Breast epithelium (tissue), 4 donors: Measurements from ENCODE around the gene SEPTIN11. TPM values are rescaled to one million over a fixed set of nuclear protein-coding genes. Genes with fewer than 3 reads are reported as not detected.
"Not testable (repeated sequence)": the region's sequence is repeated elsewhere in the genome, so short reads cannot be mapped to it uniquely, and the experiment has no call there.

Experiments
- DNase-seq, 2 donors: peaks; one replicate each; pipeline ENCODE4 v3.0.0-alpha.2; 2019; ENCODE audit warnings: low spot score in 2 of 2
- H3K27ac ChIP-seq, 2 donors: fragments of 200-600 bp; sonication (generic) in 1 of 2; one replicate each; pipeline ENCODE4 v1.5.1; 2016 to 2019; ENCODE audit warnings: mild to moderate bottlenecking in 1 of 2
- H3K27me3 ChIP-seq, 2 donors: fragments of 200-600 bp; sonication (generic) in 1 of 2; one replicate each; pipeline versions ENCODE4 v1.5.1 to v1.6.0; 2017 to 2019; ENCODE audit warnings: control low read depth in 1 of 2, mild to moderate bottlenecking in 1 of 2
- H3K36me3 ChIP-seq: fragments of 200-600 bp; one replicate; pipeline ENCODE4 v1.5.1; 2019
- H3K4me1 ChIP-seq, 2 donors: fragments of 200-600 bp; sonication (generic); one replicate each; pipeline ENCODE4 v1.5.1; 2016 to 2019; ENCODE audit warnings: control low read depth in 1 of 2
- H3K4me3 ChIP-seq, 3 donors: fragments of 200-600 bp; sonication (generic); 1 replicate in 2 of 3; 2 replicates in 1 of 3; pipeline ENCODE4 v1.5.1; 2016 to 2019; ENCODE audit warnings: mild to moderate bottlenecking in 3 of 3, moderate library complexity in 2 of 3
- H3K9me3 ChIP-seq, 2 donors: fragments of 200-600 bp; sonication (generic) in 1 of 2; one replicate each; pipeline ENCODE4 v1.5.1; 2016 to 2019; ENCODE audit warnings: control low read depth in 1 of 2
- POLR2A ChIP-seq: fragments of 450-650 bp; IDR thresholded peaks from one replicate; pipeline ENCODE4 v1.6.1; 2016; ENCODE audit warnings: antibody characterized with exemption, mild to moderate bottlenecking, moderate library complexity
- POLR2AphosphoS5 ChIP-seq, 3 donors: sonication (generic); formaldehyde crosslinking; IDR thresholded peaks; one replicate each; pipeline ENCODE4 v1.6.1; 2017; ENCODE audit warnings: antibody characterized with exemption in 3 of 3
- intact Hi-C: fragments of 100-400 bp; cut with DNase I; formaldehyde crosslinking; loops from one replicate; pipeline ENCODE4 v1.15.1; 2023; ENCODE audit warnings: low total_unique reads
- total RNA-seq, 3 donors: library from RNA; depleted of rRNA; stranded (reverse); fragments of >200 nt; gene quantifications; one replicate each; pipeline ENCODE4 v1.1.0, GENCODE V29; 2016
- TF ChIP-seq, protein P1 (sequence below), 3 donors: fragments of 450-650 bp; IDR thresholded peaks; one replicate each; pipeline ENCODE4 v1.5.1; 2016 to 2017; ENCODE audit warnings: antibody characterized with exemption in 3 of 3, mild to moderate bottlenecking in 3 of 3, moderate library complexity in 3 of 3

The SEPTIN11 gene
- total RNA-seq, 3 donors from 2014 or later = 78.6 to 362 (median 329) TPM

DNA sequence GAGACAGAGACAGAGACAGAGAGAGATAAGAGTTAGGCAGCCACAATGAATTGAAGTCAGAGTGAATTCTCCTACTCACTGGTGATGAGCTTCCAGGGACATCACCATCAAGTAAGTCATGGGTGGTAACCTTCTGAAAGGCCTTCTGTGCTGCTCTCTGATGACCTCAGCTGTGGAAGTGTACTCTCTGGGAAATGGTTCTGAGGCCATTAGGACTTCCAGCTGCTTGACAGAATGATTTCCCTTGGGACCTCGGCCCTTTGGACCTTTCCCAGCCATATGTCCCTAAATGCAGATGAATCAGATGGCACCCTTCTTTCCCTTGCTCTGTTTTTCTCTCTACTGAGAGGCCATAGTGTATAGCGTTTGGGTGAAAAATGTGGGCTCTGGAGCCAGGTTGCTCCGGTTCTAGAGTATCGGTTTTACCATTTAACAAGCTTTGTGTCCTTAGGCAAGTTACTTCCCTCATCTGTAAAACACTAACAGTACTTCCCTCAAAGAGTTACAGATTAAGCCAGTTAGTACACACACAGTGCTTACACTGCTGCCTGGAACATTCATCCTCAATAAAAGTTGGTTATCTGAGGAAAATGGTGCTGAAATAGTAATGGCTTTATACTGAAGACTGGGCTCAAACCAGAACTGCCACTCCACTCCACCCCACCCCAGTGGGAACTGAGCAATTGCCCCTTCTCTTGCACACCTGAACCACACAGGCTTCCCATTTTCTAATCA is 7.6 kb downstream of the SEPTIN11 start:
- TF ChIP-seq, protein P1, sequence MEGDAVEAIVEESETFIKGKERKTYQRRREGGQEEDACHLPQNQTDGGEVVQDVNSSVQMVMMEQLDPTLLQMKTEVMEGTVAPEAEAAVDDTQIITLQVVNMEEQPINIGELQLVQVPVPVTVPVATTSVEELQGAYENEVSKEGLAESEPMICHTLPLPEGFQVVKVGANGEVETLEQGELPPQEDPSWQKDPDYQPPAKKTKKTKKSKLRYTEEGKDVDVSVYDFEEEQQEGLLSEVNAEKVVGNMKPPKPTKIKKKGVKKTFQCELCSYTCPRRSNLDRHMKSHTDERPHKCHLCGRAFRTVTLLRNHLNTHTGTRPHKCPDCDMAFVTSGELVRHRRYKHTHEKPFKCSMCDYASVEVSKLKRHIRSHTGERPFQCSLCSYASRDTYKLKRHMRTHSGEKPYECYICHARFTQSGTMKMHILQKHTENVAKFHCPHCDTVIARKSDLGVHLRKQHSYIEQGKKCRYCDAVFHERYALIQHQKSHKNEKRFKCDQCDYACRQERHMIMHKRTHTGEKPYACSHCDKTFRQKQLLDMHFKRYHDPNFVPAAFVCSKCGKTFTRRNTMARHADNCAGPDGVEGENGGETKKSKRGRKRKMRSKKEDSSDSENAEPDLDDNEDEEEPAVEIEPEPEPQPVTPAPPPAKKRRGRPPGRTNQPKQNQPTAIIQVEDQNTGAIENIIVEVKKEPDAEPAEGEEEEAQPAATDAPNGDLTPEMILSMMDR (IDR thresholded peaks at IDR 0.05) = no peak
- TF ChIP-seq POLR2A = no peak
- no peak for TF ChIP-seq POLR2AphosphoS5 (IDR thresholded peaks at IDR 0.05)
- intact Hi-C loops = no loop called here
- Histone ChIP-seq H3K9me3 (no peaks in the 10 kb centered on the region), H3K27me3 (no peaks in the 10 kb centered on the region), H3K4me3 (no peak overlapping the region), H3K27ac (peak overlapping the region in 1 of 2 donors; percentile 29), H3K36me3 (no peaks in the 10 kb centered on the region), H3K4me1 (no peaks in the 10 kb centered on the region)
- DNase-seq = no peak

DNA sequence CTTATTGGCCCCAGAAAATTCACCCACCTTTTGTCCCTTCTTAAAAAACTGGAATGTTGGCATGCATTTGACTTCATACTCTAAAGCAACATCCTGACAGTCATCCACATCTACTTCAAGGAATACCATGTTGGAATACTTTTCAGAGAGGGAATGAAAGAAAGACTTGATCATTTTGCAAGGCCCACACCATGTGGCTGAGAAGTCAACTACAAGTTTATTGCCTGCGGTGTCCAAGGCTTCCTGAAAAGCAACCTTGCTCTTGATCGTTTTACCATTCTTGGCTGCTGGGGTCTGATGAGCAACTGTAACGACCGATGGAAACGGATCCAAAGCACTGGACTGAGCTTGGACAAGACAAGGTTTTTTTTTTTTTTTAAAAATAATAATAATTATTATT is 9.3 kb downstream of the SEPTIN11 start:
- H3K27me3 ChIP-seq = no peaks in the 10 kb centered on the region
- intact Hi-C loops = no loop called here
- H3K4me1 ChIP-seq = no peaks in the 10 kb centered on the region
- H3K36me3 ChIP-seq = no peaks in the 10 kb centered on the region
- no peak overlapping the region for H3K4me3 ChIP-seq
- no peaks in the 10 kb centered on the region for H3K9me3 ChIP-seq
- no peak for DNase-seq
- no peak overlapping the region for H3K27ac ChIP-seq
- TF ChIP-seq, protein P1 (IDR thresholded peaks at IDR 0.05) = no peak
- no peak for TF ChIP-seq POLR2AphosphoS5 (IDR thresholded peaks at IDR 0.05)
- no peak for TF ChIP-seq POLR2A

GRCh38 chr4:76960014-76960413 is 10.5 kb downstream of the SEPTIN11 start:
- Histone ChIP-seq H3K4me1 (no peaks in the 10 kb centered on the region), H3K27ac (no peak overlapping the region), H3K9me3 (no peaks in the 10 kb centered on the region), H3K4me3 (no peak overlapping the region), H3K27me3 (no peaks in the 10 kb centered on the region), H3K36me3 (no peaks in the 10 kb centered on the region)
- TF ChIP-seq POLR2A = no peak
- TF ChIP-seq POLR2AphosphoS5 (IDR thresholded peaks at IDR 0.05) = no peak
- TF ChIP-seq, protein P1 (IDR thresholded peaks at IDR 0.05) = no peak
- no peak for DNase-seq
- intact Hi-C loops = no loop called here

DNA sequence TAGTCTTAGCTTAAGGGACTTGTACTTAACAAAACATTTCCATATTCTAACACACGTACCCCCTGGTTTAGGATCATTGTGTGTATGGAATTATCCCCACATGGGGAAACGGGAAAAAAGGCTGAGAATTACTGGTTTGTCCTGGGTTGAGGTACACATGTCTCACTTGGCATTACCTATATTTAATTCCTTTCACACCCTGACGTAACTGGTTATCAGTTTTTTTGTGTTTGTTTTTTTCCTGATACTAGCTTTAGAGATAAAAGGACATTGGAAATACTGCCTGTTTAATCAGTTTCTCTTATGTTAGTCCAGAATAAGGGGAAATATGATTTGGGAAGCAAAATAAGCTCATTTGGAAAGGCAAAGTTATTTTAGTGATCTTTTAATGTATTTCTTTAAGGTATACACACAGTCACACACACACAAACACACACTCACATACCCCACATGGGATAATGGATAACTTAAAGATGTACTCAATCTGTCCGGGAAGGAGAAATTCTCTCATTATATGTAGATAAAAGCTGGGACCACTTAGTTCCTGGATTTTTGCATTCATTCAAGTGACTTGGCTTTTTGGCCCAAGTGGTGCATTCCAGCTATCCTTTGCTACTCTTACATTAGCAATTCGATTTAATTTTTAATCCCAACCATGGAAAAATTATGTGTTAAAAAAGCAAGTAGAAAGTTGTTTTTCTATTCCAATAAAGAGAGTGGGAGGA is 13.0 kb downstream of the SEPTIN11 start:
- Histone ChIP-seq H3K4me1 (no peaks in the 10 kb centered on the region), H3K4me3 (no peak overlapping the region), H3K9me3 (no peaks in the 10 kb centered on the region), H3K27ac (peak overlapping the region in 1 of 2 donors; percentile 16), H3K27me3 (no peaks in the 10 kb centered on the region), H3K36me3 (no peaks in the 10 kb centered on the region)
- intact Hi-C loops = no loop called here
- TF ChIP-seq POLR2AphosphoS5 (IDR thresholded peaks at IDR 0.05) (no peak), POLR2A (no peak)
- TF ChIP-seq, protein P1 (IDR thresholded peaks at IDR 0.05) = no peak
- no peak for DNase-seq

DNA sequence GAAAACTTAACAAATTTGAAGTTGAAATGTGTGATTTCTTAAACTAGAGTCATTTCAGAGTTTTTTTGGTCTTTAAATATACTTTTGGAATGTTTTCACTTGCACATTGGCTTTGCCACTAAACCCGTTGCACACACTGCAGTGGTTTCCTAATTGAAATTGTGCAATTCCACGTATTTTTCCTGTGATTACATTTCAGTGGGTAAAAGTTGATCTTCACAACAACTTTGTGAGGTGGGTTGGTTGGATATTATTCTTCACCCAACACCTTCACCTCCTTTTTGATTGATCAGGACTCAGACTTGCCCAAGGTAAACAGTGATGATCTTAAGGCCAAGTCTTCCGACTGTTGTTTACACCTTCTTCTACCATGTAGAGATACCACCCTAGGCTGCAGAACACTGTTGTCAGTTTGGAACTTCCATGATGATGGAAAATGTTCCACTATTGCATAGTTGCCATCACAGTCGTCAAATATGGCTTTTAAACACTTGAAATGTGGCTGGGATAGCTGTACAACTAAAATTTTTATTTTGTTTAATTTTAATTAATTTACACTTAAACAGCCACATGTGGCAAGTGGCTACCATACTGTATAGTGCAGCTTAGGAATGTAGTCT is 13.7 kb downstream of the SEPTIN11 start:
- Histone ChIP-seq H3K27ac (no peak overlapping the region), H3K36me3 (no peaks in the 10 kb centered on the region), H3K4me1 (no peaks in the 10 kb centered on the region), H3K9me3 (no peaks in the 10 kb centered on the region), H3K4me3 (no peak overlapping the region), H3K27me3 (no peaks in the 10 kb centered on the region)
- intact Hi-C loops = no loop called here
- TF ChIP-seq POLR2AphosphoS5 (IDR thresholded peaks at IDR 0.05) (no peak), POLR2A (no peak)
- TF ChIP-seq, protein P1 (IDR thresholded peaks at IDR 0.05) = no peak
- DNase-seq = no peak

- intact Hi-C loops, H3K27me3 ChIP-seq: not testable (repeated sequence)
Measured at GRCh38 chr4:76963927-76964326, 14.4 kb downstream of the SEPTIN11 start.

More at GRCh38 chr4:76963927-76964326, 14.4 kb downstream of the SEPTIN11 start:
- not testable (repeated sequence) for H3K36me3 ChIP-seq, H3K27ac ChIP-seq, DNase-seq, H3K4me3 ChIP-seq, H3K9me3 ChIP-seq, H3K4me1 ChIP-seq
